Fibroblast of villous mesenchyme (primary cell): ENCODE measurements around the gene PGM2. TPM values are rescaled to one million over a fixed set of nuclear protein-coding genes. Genes with fewer than 3 reads are reported as not detected.
"Not testable (repeated sequence)": the region's sequence is repeated elsewhere in the genome, so short reads cannot be mapped to it uniquely, and the experiment has no call there.

Experiments used
- DNase-seq: peaks from one replicate; pipeline ENCODE4 v3.0.0-alpha.2; 2010; ENCODE audit warnings: low read depth
- H3K4me3 ChIP-seq: 2 replicates; pipeline ENCODE4 v1.5.1; 2011; ENCODE audit warnings: low read depth, mild to moderate bottlenecking, low read length
- CTCF ChIP-seq: IDR thresholded peaks from 2 replicates; pipeline ENCODE4 v1.5.1; 2012; ENCODE audit warnings: low read depth, mild to moderate bottlenecking, low read length; ENCODE audit not compliant: insufficient read depth
- total RNA-seq: library from RNA; depleted of rRNA; stranded (reverse); fragments of >200 nt; gene quantifications from 2 replicates; pipeline ENCODE4 v1.2.3, GENCODE V29; 2012

Gene PGM2
- total RNA-seq, 1 donor: 25.9 TPM

GRCh38 chr4:37816719-37817118 lies 9.8 kb upstream of the PGM2 start:
- no peak for TF ChIP-seq CTCF
- no peak overlapping the region for H3K4me3 ChIP-seq
- DNase-seq: no peak

- H3K4me3 ChIP-seq: no peak overlapping the region
- no peak for TF ChIP-seq CTCF
- no peak for DNase-seq
Measured at GRCh38 chr4:37818752-37819151, 7.7 kb upstream of the PGM2 start.

- DNase-seq, H3K4me3 ChIP-seq: not testable (repeated sequence)
Measured at GRCh38 chr4:37820458-37820857, 6.0 kb upstream of the PGM2 start.

DNA sequence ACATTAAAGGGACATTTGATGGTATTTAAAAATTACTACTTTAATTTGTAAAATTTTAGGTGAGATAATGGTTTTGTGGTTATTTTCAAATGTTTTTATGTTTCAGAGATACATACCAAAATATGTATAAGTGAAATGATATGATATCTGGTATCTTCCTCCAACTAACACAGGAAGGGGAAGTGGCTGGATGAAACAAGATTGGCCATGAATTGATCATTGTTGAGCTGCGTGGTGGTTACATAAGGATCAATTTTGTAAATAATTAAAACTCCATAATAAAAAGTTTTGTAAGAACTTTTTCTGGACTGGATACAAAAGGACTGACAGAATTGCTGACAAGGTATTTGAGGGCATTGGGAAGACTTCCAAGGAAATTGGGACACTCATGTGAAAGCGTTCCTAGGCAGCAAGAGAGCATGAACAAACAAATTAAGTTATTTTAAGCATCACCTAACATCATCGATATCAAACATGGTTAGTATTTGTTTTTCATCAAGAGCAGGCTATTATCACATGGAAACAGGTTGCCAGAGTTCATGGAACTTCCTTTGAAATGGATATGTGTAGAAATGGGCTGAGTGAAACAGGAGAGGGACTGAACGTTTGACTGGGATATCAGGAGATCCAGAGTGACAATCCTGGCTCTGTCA lies 4.4 kb upstream of the PGM2 start:
- no peak for TF ChIP-seq CTCF
- H3K4me3 ChIP-seq: no peak overlapping the region
- no peak for DNase-seq

- peak overlapping the region; percentile 76 for H3K4me3 ChIP-seq
- DNase-seq: not testable (repeated sequence)
Measured at GRCh38 chr4:37825501-37825900, 985 bp upstream of the PGM2 start.

DNA sequence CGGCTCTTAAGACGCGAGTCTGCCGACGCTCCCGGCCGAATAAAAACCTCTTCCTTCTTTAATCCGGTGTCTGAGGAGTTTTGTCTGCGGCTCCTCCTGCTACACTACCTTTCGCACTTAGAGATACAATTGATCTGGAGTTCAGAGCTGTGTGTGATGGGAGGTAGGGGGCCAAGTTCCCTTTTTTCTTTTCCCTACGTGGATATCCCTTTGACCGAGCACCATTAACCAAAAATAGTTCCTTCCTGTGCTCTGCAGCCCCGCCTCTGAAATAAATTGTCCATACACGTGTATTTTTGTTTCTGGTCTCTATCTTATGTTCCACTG lies 555 bp upstream of the PGM2 start:
- no peak for TF ChIP-seq CTCF
- peak overlapping the region; percentile 76 for H3K4me3 ChIP-seq
- DNase-seq: no peak

GRCh38 chr4:37827030-37827685 lies 672 bp downstream of the PGM2 start:
- TF ChIP-seq CTCF: no peak
- peak; percentile 59 for DNase-seq
- peak overlapping the region; percentile 76 for H3K4me3 ChIP-seq

- TF ChIP-seq CTCF: no peak
- peak overlapping the region; percentile 25 for H3K4me3 ChIP-seq
- no peak for DNase-seq
Measured at GRCh38 chr4:37827802-37828321, 1.4 kb downstream of the PGM2 start.
